GM18861 (cell line): ENCODE results near the gene PLEKHG1.
A peak's percentile ranks its signal among the peaks of the same experiment; 100 is the strongest.

Experiments
- ATAC-seq: cut with Tn5 transposase; IDR thresholded peaks from one replicate; pipeline ENCODE4 v1.9.1; 2021; ENCODE audit not compliant: unreplicated experiment

PLEKHG1 gene

DNA sequence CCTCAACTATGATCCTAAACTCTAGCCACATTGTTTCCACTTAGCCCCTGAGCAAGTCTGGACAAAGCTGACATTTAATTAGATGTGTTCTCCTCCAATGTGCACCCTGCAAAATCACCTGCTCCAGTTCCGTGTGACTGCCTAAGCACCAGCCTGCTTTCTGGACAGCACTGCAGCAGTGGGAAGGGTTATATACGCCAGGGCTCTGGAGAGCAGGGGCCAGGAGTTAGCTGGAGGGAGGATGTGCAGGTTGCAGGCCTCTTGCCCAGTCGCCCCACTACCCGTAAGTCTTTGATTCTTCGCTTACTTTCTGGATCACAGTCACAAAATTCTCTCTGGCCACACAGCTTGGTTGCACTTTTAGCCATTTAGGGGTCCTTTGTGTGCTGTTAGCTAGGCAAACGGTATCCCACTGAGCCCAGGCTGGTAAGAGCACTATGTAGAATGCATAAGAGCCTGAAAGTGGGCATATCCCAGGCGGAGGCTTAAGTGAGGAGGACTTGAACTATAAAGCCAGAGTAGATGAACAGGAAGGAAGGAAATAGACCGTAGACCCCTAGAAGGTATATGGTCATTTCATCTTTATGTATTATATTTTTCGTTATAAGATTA, 10.7 kb upstream of the PLEKHG1 start:
- no peak for ATAC-seq

DNA sequence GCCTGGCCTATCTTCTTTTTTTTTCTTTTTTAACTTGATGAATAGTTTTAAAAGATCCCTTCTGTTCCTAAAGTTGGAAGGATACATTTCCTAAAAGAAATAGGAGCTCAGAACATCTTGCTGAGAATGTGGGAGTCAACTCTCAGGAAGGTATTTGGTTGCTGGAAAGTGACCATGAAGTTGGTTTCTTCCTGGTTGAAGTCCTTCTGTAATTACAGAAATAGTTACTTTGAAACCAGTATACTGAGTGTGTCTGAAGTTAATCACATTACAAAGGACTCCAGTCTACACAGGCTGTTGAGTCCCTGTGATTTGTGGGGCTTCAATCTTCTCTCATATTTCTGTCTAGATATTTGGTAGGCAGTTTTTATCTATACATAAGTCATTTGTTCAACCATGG, 9.8 kb upstream of the PLEKHG1 start:
- ATAC-seq, result no peak

DNA sequence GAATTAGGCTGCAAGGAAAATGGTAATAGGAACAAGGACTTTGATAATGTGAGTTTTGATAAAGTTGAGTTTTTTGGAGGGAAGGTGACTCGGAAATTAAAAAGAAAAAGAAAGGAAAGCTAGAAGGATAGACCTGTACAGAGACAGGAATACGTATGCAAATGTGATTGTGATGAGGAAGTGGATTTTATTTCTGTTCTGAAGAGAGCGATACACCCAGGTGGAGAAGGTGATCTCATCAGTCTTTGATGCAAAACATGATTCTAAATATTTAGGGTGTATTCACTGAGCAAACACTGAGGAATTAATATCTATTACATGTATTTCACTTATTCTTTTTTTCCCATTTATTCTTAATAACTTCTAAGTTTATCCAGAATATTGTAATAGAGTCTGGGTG, 9.2 kb upstream of the PLEKHG1 start:
- ATAC-seq, result no peak

DNA sequence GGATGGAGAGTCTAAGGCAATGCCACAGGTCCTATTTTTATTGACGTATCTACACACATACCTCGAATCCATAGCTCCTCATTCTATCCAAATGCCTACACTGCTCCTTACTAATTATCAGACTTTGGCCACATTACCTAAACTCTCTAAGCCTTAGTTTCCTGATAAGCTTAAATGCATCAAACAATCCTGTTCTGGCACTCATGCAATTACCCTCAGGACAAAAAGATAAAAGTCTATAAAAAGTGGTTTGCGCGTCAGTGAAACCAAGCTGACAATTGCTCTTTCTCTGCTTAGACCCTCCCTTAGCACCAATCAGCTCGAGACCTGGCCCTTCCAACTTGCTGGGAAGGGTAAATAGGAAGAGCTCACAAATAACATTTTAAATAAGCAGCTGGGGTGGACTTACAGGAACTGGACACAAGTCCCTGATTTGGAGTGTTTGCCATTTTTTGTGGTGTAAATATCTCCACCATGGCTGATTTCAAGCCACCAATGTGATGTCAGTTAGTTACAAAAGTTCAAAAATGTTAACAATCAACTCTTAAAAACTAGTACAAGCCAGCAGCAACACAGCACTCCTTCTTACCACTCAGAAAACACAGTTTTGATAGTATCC, 7.2 kb upstream of the PLEKHG1 start:
- ATAC-seq, result no peak

DNA sequence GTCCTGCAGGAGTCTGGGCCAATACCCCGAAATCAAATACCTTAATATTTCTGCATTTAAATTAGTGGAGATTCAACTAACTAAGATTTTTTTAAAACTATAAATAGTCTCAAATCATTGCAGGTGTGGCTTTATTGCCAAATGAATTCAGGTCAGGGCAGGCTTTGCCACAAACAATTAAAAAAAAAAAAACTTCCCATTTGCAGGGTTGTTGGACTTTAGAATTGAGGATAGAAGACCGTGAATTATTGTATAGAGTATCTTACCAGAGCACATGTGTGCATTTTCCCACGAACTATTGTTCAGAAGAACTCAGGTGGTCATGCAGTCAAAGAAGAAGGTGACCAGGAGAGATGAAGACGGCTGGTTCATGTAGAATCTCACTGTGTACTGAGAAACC, 6.6 kb upstream of the PLEKHG1 start:
- no peak for ATAC-seq

DNA sequence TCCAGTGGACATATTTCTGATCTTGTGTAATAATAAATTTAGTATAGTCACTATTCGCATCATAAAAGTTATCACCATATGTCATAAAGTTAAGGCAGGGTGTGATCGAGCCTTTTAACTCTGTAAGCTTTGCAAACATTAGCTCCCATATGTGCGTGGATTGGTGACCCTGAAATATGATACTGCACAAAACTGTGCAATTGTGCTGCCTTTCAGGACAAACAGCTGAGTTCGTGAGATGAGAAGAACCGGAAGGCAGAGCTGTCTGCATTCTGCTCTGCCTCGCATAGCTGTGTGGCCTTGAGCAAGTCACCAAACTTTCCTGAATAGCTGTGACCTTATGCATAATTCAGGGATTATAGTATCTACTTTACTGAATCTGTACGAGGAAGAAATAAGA, 3.2 kb upstream of the PLEKHG1 start:
- no peak for ATAC-seq

DNA sequence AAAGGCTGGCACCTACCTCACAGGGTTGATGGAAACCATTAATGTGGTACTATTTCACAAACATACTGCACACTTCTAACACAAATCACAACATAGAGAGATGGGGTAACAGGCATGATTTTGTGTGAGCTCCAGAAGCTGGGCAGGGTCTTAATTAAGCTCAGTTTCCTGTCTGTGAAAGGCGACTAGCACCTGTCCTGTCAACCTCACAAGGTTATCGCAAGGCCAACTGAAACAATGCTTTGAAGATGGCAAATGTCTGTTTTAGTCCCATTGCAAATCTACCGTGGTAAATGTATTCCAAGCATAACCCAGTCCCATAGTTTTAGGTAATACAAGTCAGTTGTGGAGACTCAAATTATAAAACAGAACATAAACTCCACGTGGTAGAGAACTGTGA, 1.3 kb upstream of the PLEKHG1 start:
- ATAC-seq, result no peak

DNA sequence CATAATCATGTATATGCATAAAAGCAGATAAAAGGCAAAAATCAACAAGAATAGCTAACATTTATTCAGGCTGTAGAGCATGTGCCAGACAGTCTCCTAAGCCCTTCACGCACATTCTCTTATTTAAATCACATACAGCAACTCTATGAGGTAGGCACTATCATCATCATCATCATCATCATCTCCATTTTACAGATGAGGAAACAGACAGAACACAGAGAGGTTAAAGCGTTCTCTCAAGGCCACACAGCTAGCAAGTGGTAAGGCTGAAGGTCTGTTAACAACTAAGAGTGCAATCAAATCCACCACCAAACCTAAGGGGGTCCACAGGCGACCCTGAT, 857 bp upstream of the PLEKHG1 start:
- no peak for ATAC-seq

DNA sequence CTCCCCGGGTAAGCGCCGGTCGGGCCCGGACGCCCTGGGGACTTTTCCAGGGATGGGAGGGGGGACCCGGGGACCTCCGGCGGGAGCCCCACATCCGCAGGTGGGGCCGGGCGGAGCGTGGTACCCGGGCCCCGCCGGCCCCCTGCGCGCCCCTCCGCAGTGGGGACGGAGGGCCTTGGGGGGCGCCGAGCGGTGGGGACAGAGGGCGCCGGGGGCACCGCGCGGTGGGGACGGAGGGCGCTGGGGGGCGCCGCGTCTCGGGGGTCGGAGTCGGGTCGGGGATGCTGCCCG, 270 bp downstream of the PLEKHG1 start:
- ATAC-seq, result peak; percentile 15

DNA sequence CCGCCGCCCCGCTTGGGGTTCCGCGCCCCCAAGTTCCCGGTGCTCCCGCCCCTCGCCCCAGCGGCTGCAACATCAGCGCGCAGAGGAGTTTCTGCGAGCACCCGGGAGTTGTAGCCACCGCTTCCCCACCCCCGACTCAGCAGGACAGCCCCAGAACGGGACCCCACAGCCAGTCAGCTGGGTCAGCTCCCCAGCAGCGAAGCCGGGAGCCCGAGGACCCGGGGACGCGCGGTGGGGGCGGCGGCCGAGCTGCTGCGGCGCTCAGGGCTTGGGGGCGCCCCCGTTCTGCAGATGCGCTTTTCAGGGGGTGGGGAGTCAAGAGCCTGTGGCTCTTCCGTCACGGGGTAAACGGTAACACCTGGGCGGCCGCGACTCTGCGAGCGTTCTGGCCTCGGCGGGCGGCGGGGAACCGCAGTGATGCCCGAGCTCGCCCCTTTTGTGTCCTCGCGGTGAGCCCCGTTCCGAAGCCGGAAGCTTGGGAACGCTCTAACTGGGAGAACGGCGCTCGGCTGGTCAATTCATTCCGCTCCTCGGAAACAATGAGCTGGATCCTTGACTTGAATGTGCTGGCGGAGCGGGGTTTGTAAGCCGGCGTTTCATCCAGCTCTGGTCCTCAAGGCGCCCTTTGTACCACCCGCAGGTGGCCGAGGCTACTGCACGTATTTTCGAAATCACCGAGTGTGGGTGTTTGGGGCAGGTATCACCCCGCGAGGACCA, 774 bp downstream of the PLEKHG1 start:
- peak; percentile 68 for ATAC-seq

DNA sequence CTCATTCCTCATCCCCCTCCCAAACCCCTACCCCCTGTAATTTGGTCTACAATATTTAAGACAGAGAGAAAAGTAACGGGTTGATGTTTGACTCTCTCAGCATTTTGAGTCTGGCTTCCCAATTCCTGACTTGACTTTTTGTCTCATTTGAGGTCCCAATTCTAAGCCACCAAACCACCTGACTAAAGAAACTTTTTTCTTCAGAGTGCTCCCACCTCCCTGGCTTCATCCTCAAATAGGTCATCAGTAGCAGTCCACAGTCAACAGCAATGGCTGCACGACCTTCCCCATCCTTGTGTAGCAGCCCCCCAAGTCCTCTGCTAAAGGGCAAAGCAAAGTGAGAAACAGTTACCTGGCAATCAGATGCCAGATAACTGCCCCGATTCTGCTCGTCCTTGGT, 1.8 kb downstream of the PLEKHG1 start:
- ATAC-seq, result no peak

DNA sequence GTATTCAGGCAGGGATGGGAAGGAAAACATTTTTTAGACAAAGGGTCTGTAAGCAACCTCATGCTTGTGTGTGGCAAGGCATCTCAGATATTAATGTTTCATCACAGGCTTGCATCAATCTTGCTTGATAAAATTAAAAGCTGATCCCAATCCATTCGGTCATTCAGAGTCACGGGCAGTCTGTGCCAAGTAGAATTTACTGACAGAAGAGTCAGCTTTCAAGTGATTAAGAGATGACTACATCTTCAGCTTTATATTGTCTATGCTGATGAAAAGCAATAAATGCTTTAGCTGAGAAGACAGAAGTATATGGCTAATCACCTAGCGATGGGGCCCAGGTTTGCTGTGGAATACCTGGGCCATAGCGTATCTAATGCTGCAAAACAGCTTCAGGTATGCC, 3.5 kb downstream of the PLEKHG1 start:
- ATAC-seq, result no peak

DNA sequence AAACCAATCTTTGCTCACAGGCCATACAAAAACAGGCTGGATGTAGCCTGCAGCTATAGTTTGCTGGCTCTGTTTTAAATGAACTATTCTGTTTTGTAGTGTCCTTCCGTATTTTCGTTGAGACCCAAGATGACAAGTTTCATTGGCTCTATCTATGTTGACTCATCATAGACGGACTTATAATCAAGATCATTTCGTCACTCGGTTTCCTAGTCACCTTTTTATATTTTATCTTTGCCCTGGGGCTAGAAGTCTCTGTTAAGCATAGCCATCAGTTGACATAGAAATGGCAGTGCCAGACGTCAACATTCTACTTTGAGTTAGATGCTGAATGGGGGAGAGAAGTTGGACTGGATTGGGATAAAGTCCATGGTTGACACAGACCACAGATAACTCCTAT, 4.8 kb downstream of the PLEKHG1 start:
- no peak for ATAC-seq

DNA sequence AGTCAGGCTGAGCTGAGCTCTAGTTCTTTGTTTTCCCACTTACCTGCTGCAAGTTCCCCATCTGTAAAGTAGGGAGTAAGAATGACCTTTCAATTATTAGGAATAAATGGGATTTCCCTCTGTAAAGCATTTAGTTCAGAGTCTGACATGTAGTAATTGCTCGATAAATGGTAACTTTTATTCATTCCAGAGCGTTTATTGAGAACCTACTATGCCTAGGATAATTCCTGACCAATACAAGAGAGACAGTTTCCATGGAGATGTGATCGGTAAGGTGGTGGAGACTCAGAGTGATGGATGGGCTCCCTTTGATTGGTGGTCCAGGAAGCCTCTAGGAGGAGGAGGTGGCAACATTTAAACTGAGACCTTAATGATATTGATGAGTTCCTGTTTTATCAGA, 5.6 kb downstream of the PLEKHG1 start:
- no peak for ATAC-seq

DNA sequence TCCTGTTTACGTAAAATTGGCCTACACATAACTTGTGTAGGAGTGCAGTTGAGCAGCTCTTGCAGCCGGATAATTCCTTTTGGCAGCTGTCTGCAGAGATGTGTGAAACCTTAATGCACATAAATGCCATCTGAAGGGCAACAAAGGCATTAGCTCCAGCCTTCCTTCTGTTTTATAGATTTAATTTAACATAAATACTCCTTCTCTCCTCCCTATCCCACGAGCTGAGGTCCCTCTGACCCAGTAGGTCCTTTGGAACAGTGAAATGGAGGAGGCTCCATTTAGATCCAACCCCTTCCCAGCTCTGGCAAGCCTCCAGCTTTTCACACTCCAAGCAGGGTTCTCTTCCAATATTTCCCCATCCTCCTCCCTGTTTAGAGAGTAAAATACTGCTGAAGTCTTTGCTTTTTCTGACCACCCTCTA, 6.5 kb downstream of the PLEKHG1 start:
- no peak for ATAC-seq

DNA sequence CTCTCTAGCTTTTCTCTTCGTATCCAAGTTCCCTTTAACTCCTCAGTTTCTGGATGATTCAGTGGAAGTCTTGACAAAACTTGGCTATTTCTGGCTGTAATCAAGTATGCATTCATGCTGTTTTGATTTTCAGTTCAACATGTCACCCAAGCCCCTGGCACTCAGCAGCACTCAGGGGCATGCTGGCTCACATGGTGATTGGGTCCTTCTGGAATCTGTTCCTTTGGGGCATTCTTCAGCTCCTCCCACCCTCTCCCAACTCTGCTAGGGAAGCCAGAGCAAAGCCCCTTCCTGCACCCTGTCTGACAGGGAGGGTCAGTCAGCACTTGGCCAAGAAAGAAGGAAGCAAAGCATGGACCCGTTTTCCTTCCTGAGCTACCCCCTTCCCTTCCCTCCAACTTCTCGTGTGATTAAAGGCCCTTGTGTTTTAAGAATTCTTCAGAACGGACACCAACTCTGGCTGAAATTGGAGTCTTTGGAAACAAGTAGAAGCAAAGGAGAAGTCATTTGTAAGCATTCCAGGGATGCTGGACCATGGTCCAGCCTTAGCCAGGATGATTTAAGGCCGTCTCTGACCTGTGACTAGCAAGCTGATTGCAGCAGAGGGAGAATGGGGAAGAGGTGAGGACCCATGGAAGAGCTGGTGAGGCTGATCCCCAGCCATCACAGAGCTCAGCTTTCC, 7.1 kb downstream of the PLEKHG1 start:
- no peak for ATAC-seq

DNA sequence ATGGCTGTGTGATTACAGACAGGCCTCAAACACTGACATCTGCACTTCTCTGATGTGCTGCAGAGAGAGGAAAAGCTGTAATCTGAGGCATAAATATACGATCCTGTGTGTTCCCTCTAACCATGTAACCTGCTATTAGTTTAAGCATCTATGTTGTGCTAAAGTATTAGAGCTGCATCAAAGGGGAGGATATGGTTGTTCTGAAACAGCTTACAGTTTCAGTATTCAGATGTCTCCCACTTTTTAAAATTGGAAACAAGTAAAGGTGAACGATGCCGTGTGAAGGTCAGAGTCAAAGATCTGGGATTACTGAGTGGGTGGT, 7.6 kb downstream of the PLEKHG1 start:
- ATAC-seq, result no peak

DNA sequence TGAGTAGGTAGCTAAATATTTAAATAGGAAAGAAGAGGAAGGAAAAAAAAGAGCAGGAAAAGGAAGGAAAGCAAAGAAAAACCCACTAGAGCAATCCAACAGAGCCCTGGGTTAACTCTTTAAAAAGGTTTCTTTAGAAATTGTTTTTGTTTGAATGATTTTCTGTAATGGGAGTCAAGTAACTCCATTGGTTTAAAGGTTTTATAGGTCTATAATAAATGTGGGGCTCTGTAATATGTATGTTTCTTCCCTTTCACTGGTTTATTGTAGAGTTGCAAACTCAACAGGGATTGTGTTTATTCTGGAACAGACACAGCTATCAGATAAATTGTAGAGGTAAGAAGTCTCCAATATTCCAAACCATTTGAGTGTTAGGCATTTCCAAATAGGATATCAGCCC, 10.9 kb downstream of the PLEKHG1 start:
- no peak for ATAC-seq

DNA sequence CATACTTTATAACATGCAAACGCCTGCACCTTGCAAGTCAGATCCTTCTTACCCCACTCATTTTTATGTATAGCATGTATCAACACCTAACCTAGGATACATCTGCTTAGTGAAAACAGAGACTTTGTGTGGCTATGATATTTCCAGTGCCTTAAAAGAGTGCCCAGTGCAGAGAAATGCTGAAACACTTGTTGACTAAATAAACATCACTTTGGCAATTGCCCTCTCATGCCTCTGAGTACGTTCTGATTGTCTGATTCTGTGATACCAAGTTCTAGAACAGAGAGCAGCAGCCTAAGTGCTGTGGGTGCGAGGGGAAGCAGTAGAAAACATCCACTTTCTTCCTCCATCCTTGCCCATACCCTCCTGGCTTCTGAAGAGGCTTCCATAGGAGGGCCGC, 13.6 kb downstream of the PLEKHG1 start:
- no peak for ATAC-seq

DNA sequence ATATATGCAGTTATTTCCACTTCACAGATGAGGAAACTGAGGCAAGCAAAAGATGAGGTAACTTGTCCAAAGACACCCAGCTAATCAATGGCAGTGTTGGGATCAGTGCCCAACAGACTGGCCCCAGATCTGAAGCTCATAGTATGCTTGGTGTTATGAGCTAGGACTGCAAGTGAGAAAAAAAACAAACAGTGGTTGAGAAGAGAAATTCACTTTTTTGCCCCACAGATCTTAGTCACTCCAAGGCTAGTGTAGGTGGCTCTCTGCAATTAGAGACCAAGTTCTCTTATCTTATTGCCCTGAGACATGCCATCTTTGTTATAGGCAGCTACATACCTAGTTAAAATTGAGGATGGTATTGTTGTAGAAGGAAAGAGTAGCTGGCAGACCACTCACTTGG, 16.3 kb downstream of the PLEKHG1 start:
- no peak for ATAC-seq

DNA sequence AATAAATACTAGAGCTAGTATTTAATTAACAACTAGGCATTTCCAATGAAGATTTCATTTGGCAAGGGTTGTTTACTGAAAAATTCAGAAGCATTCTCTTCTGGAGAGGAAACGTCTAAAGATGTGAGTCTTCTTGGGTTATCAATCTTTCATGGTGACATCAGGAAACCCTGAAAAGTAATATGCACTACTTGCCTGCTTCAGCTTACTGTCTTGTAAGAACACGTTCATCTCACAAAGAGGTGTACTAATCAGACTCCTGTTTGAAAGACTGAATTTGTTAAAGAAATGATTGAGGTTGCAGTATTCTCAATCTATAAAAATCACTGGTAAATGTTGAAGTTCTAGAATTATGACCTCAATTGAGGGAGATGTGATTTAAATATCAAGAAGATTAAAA, 16.9 kb downstream of the PLEKHG1 start:
- ATAC-seq, result no peak

DNA sequence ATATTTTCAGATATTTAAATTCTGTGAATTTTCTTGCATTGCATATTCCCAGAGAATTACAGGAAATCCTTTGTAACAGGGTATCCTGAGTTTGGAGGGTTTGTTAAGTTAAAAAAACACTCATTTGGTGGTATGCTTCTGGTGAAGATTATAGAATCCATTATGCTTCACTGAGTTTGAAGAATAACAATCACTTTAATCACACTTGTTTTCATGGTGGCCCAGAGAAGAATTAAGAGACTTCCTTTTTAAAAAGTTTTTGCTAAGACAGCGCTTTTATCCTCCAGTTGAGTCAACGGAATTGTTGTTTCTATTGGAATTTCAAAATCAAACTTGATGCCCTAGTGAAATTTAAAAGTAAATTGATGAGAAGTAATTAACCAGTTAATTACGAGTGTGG, 17.4 kb downstream of the PLEKHG1 start:
- ATAC-seq, result no peak
